HepG2 (cell line): ENCODE data around the gene ADIPOR2. TPM values are rescaled to one million over a fixed set of nuclear protein-coding genes. Genes with fewer than 3 reads are reported as not detected.

Experiments
- ARID5B ChIP-seq: IDR thresholded peaks from 2 replicates; pipeline ENCODE4 v1.4.0; 2020; ENCODE audit warnings: mild to moderate bottlenecking, missing genetic modification reagents
- ATF7-NPFF ChIP-seq: sonication (generic); formaldehyde crosslinking; IDR thresholded peaks from 2 replicates; pipeline ENCODE4 v1.8.1; 2023; ENCODE audit warnings: mild to moderate bottlenecking, low read depth, missing genetic modification reagents, moderate library complexity
- CHD2 ChIP-seq: IDR thresholded peaks from 2 replicates; pipeline ENCODE4 v1.6.1; 2011; ENCODE audit warnings: low read depth, low read length, improper control_type of control experiment
- ELF3 ChIP-seq: IDR thresholded peaks from 2 replicates; pipeline ENCODE4 v1.6.1; 2016; ENCODE audit warnings: missing genetic modification reagents, missing compliant biosample characterization
- HDAC6 ChIP-seq: fragments of 200-600 bp; sonication (generic); IDR thresholded peaks from 2 replicates; pipeline ENCODE4 v1.7.0; 2017; ENCODE audit warnings: mild to moderate bottlenecking, antibody characterized with exemption, low read length, low read depth
- HNRNPL ChIP-seq: fragments of 200-400 bp; formaldehyde crosslinking; IDR thresholded peaks from 2 replicates; pipeline ENCODE4 v1.6.1; 2017; ENCODE audit warnings: mild to moderate bottlenecking, low read depth, low read length
- KDM2A ChIP-seq: sonication (generic); formaldehyde crosslinking; IDR thresholded peaks from 2 replicates; pipeline ENCODE4 v1.4.0; 2020; ENCODE audit warnings: low read depth, missing genetic modification reagents, borderline replicate concordance
- KLF15 ChIP-seq: sonication (generic); formaldehyde crosslinking; IDR thresholded peaks from 2 replicates; pipeline ENCODE4 v1.8.1; 2023; ENCODE audit warnings: borderline replicate concordance, mild to moderate bottlenecking, inconsistent platforms, missing genetic modification reagents, mixed read lengths
- KLF16 ChIP-seq, 2 experiments: sonication (generic) in 1 of 2; formaldehyde crosslinking in 1 of 2; IDR thresholded peaks; 2 replicates each; pipeline versions ENCODE4 v1.6.1 to v1.8.0; 2016 to 2023; ENCODE audit warnings: missing genetic modification reagents in 2 of 2, missing compliant biosample characterization in 1 of 2
- NCOA2 ChIP-seq: sonication (generic); formaldehyde crosslinking; IDR thresholded peaks from 2 replicates; pipeline ENCODE4 v1.8.0; 2022; ENCODE audit warnings: inconsistent platforms
- PHB2 ChIP-seq: fragments of 450-650 bp; IDR thresholded peaks from 2 replicates; pipeline ENCODE4 v1.6.1; 2018; ENCODE audit not compliant: partially characterized antibody
- RBAK ChIP-seq: sonication (generic); formaldehyde crosslinking; IDR thresholded peaks from 2 replicates; pipeline ENCODE4 v1.5.1; 2020; ENCODE audit warnings: mild to moderate bottlenecking, missing genetic modification reagents
- RBFOX2 ChIP-seq: fragments of 200-400 bp; formaldehyde crosslinking; IDR thresholded peaks from 2 replicates; pipeline ENCODE4 v1.6.1; 2017; ENCODE audit warnings: low read depth, mild to moderate bottlenecking, low read length
- RFX1 ChIP-seq: fragments of 450-650 bp; IDR thresholded peaks from 2 replicates; pipeline ENCODE4 v1.6.1; 2017
- THAP7 ChIP-seq: sonication (generic); formaldehyde crosslinking; IDR thresholded peaks from 2 replicates; pipeline ENCODE4 v1.8.1; 2023; ENCODE audit warnings: mild to moderate bottlenecking, missing genetic modification reagents
- ZBTB26 ChIP-seq: IDR thresholded peaks from 2 replicates; pipeline ENCODE4 v1.6.1; 2016; ENCODE audit warnings: missing compliant biosample characterization, missing genetic modification reagents, borderline replicate concordance
- ZMYM3 ChIP-seq: sonication (generic); formaldehyde crosslinking; IDR thresholded peaks from 2 replicates; pipeline ENCODE4 v1.5.1; 2020; ENCODE audit warnings: mild to moderate bottlenecking, missing genetic modification reagents
- ZNF281 ChIP-seq: sonication (generic); formaldehyde crosslinking; IDR thresholded peaks from 2 replicates; pipeline ENCODE4 v1.4.0; 2020; ENCODE audit warnings: missing genetic modification reagents, borderline replicate concordance
- ZNF34 ChIP-seq: sonication (generic); formaldehyde crosslinking; IDR thresholded peaks from 2 replicates; pipeline ENCODE4 v1.4.0; 2020; ENCODE audit warnings: mild to moderate bottlenecking, missing genetic modification reagents, borderline replicate concordance
- ZNF432 ChIP-seq: sonication (generic); formaldehyde crosslinking; IDR thresholded peaks from 2 replicates; pipeline ENCODE4 v1.5.0; 2020; ENCODE audit warnings: missing genetic modification reagents, mild to moderate bottlenecking, borderline replicate concordance
- ZNF879 ChIP-seq: sonication (generic); formaldehyde crosslinking; IDR thresholded peaks from 2 replicates; pipeline ENCODE4 v1.8.1; 2023; ENCODE audit warnings: missing genetic modification reagents
- polyA plus RNA-seq, 8 experiments: library from polyadenylated mRNA; depleted of rRNA in 3 of 8; stranded (reverse) in 7 of 8; unstranded in 1 of 8; fragments of >200 nt; fragmentation: Illumina TruSeq in 4 of 8; extraction: Trizol in 4 of 8; gene quantifications; 2 replicates each; pipeline versions ENCODE4 v1.2.1 to v1.2.3, GENCODE V29; 2011 to 2016; ENCODE audit warnings: low read depth in 4 of 8, missing spikeins in 1 of 8, mixed read lengths in 1 of 8; ENCODE audit not compliant: insufficient read depth in 1 of 8
- total RNA-seq, 5 experiments: library from RNA; depleted of rRNA; stranded (reverse); fragments of >200 nt; fragmentation: Illumina TruSeq; extraction: Trizol; gene quantifications; 2 replicates each; pipeline ENCODE4 v1.2.3, GENCODE V29; 2016; ENCODE audit warnings: low read depth in 1 of 5

ADIPOR2 gene
- total and polyA plus RNA-seq, 2 of the 13 experiments (the other 11 are each of a cell fraction or from before 2014, with no cell fraction given) = 35.2 to 52.2 TPM

- TF ChIP-seq THAP7 (CRISPR knock-in tag) (no peak), PHB2 (no peak), KLF16 (CRISPR knock-in tag; IDR thresholded peaks at IDR 0.05) (peak in 1 of 2 experiments; percentile 37; a peak in 1 of 4 replicates), RBFOX2 (no peak), ARID5B (CRISPR knock-in tag) (peak; percentile 88), ZNF879 (CRISPR knock-in tag) (no peak), HNRNPL (no peak), CHD2 (no peak), HDAC6 (no peak), RBAK (peak; percentile 78; the same call in 1 of the 2 replicates), ELF3 (CRISPR knock-in tag) (peak; percentile 88), ATF7-NPFF (CRISPR knock-in tag) (no peak), ZNF34 (CRISPR knock-in tag) (no peak), RFX1 (no peak), NCOA2 (CRISPR knock-in tag) (peak; percentile 69; the same call in 1 of the 2 replicates), ZBTB26 (CRISPR knock-in tag) (peak; percentile 46; the same call in 1 of the 2 replicates), KDM2A (CRISPR knock-in tag) (peak; percentile 27; the same call in 1 of the 2 replicates), ZNF281 (CRISPR knock-in tag) (peak; percentile 34; the same call in 1 of the 2 replicates), ZNF432 (CRISPR knock-in tag) (no peak), ZMYM3 (CRISPR knock-in tag) (peak; percentile 69), KLF15 (CRISPR knock-in tag) (no peak)
Observed at GRCh38 chr12:1837541-1838204, 146.8 kb downstream of the ADIPOR2 start (continued).
